GM19468 (cell line): ENCODE data around the gene PTPRN2.
"Not testable (repeated sequence)": the region's sequence is repeated elsewhere in the genome, so short reads cannot be mapped to it uniquely, and the experiment has no call there.

Source experiments
- ATAC-seq: cut with Tn5 transposase; IDR thresholded peaks from one replicate; pipeline ENCODE4 v1.9.1; 2021; ENCODE audit warnings: mild to moderate bottlenecking, moderate library complexity, moderate number of reproducible peaks; ENCODE audit not compliant: unreplicated experiment; ENCODE audit errors: extremely low read depth

The PTPRN2 gene

GRCh38 chr7:158240801-158241200, 346.8 kb downstream of the PTPRN2 start:
- no peak for ATAC-seq

GRCh38 chr7:158239290-158239981, 348.2 kb downstream of the PTPRN2 start:
- no peak for ATAC-seq

GRCh38 chr7:158238616-158239289, 348.9 kb downstream of the PTPRN2 start:
- ATAC-seq: no peak

- no peak for ATAC-seq
Measured at GRCh38 chr7:158237672-158238335, 349.8 kb downstream of the PTPRN2 start.

- no peak for ATAC-seq
Measured at GRCh38 chr7:158236400-158236799, 351.2 kb downstream of the PTPRN2 start.

- ATAC-seq: no peak
Measured at GRCh38 chr7:158235862-158236261, 351.8 kb downstream of the PTPRN2 start.

- ATAC-seq: no peak
Measured at GRCh38 chr7:158229945-158230344, 357.7 kb downstream of the PTPRN2 start.

- ATAC-seq: no peak
Measured at GRCh38 chr7:158228986-158229385, 358.6 kb downstream of the PTPRN2 start.

- ATAC-seq: no peak
Measured at GRCh38 chr7:158228131-158228530, 359.5 kb downstream of the PTPRN2 start.

GRCh38 chr7:158227258-158227984, 360.2 kb downstream of the PTPRN2 start:
- ATAC-seq: no peak

- ATAC-seq: no peak
Measured at GRCh38 chr7:158216198-158216597, 371.4 kb downstream of the PTPRN2 start.

GRCh38 chr7:158209435-158209834, 378.2 kb downstream of the PTPRN2 start:
- ATAC-seq: no peak

GRCh38 chr7:158206341-158206740, 381.3 kb downstream of the PTPRN2 start:
- no peak for ATAC-seq

- ATAC-seq: no peak
Measured at GRCh38 chr7:158204453-158204852, 383.2 kb downstream of the PTPRN2 start.

- not testable (repeated sequence) for ATAC-seq
Measured at GRCh38 chr7:158203948-158204347, 383.7 kb downstream of the PTPRN2 start.

- ATAC-seq: no peak
Measured at GRCh38 chr7:158194365-158194900, 393.2 kb downstream of the PTPRN2 start.

GRCh38 chr7:158193446-158193845, 394.2 kb downstream of the PTPRN2 start:
- ATAC-seq: no peak

GRCh38 chr7:158192956-158193355, 394.7 kb downstream of the PTPRN2 start:
- no peak for ATAC-seq

GRCh38 chr7:158192184-158192835, 395.3 kb downstream of the PTPRN2 start:
- ATAC-seq: no peak

GRCh38 chr7:158191671-158192070, 396.0 kb downstream of the PTPRN2 start:
- ATAC-seq: no peak
